NB4 (cell line): Measurements from ENCODE around the gene OR4D1.

Source experiments
- DNase-seq: peaks from one replicate; pipeline ENCODE4 v3.0.0; 2010; ENCODE audit warnings: low read depth
- H3K4me3 ChIP-seq: one replicate; pipeline ENCODE4 v1.5.1; 2011; ENCODE audit warnings: mild to moderate bottlenecking, low read depth, low read length, moderate library complexity
- CTCF ChIP-seq: IDR thresholded peaks from one replicate; pipeline ENCODE4 v1.5.1; 2012; ENCODE audit warnings: low read depth, low read length
- MYC ChIP-seq: IDR thresholded peaks from 2 replicates; pipeline ENCODE4 v1.6.1; 2011; ENCODE audit warnings: low read depth, low read length
- POLR2A ChIP-seq: IDR thresholded peaks from 2 replicates; pipeline ENCODE4 v1.6.1; 2011; ENCODE audit warnings: mild to moderate bottlenecking; ENCODE audit not compliant: insufficient read length; ENCODE audit errors: extremely low read depth
- TF ChIP-seq, protein P1 (sequence below): IDR thresholded peaks from 2 replicates; pipeline ENCODE4 v1.6.1; 2011; ENCODE audit warnings: low read depth, low read length

Gene OR4D1

DNA sequence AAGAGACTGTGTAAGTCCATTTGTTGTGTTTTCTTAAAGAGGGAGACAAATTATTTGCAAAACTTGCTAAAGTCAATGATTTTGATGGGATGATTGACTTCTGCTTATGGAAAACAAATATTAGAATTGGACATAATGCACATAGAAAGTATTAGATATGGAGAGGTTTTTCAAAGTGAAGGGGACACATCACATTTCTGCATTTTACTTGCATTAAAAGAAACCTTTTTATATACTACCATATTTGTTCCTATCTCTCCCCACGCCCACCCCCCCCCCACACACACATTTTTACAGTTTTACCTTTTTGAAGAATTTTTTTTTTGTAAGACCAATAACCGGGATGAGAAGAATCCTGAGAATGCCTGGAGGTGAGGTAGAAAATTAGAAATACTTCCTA, 10.0 kb downstream of the OR4D1 start:
- TF ChIP-seq, protein P1, sequence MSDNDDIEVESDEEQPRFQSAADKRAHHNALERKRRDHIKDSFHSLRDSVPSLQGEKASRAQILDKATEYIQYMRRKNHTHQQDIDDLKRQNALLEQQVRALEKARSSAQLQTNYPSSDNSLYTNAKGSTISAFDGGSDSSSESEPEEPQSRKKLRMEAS = no peak
- no peak for TF ChIP-seq CTCF
- TF ChIP-seq POLR2A = no peak
- no peak for TF ChIP-seq MYC
- H3K4me3 ChIP-seq = no peak overlapping the region
- DNase-seq = no peak

- DNase-seq = no peak
- H3K4me3 ChIP-seq = no peak overlapping the region
- TF ChIP-seq POLR2A = no peak
- no peak for TF ChIP-seq MYC
- no peak for TF ChIP-seq CTCF
- TF ChIP-seq, protein P1 = no peak
Measured at GRCh38 chr17:58161566-58161965, 13.4 kb downstream of the OR4D1 start.

GRCh38 chr17:58165981-58166380, 17.8 kb downstream of the OR4D1 start:
- no peak for DNase-seq
- TF ChIP-seq, protein P1 = no peak
- TF ChIP-seq CTCF (no peak), MYC (no peak), POLR2A (no peak)
- H3K4me3 ChIP-seq = no peak overlapping the region

GRCh38 chr17:58166682-58167081, 18.5 kb downstream of the OR4D1 start, which contains the start of gene OR4D2:
Gene OR4D2 (plus strand): TSS chr17:58166982. CDS start chr17:58169656, 2,674 bp downstream.
- no peak within 1 kb of the TSS for H3K4me3 ChIP-seq
- DNase-seq = no peak
- TF ChIP-seq POLR2A (no peak), MYC (no peak), CTCF (no peak)
- TF ChIP-seq, protein P1 = no peak

- no peak for DNase-seq
- H3K4me3 ChIP-seq = no peak overlapping the region
- TF ChIP-seq CTCF (no peak), MYC (no peak), POLR2A (no peak)
- TF ChIP-seq, protein P1 = no peak
Measured at GRCh38 chr17:58170622-58171021, 22.4 kb downstream of the OR4D1 start.
